Brain pericyte (primary cell): ENCODE results near the gene BCAS4.

Experiments used
- DNase-seq: peaks from one replicate; pipeline ENCODE4 v3.0.0-alpha.2; 2012; ENCODE audit warnings: low read depth, low spot score

The BCAS4 gene

GRCh38 chr20:50904067-50904570 lies 109.3 kb downstream of the BCAS4 start:
- DNase-seq: no peak

DNA sequence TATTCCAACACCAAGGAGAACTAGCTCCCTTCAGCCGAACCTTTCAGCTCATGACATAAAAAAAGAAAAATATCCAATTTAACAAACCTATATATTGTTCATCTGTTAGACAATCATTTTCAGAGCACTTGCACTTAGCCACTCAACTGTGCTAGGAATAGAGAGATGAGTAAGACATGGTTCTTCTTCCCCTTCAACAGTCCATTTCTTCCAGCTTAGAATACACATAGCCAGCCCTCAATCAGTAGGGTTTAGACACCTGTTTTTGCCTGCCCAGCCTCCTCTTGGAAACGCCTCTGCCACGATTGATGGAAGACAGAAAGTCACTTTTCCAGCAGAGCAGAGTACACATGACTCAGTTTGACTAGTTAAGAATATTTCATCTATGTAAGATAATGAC lies 114.6 kb downstream of the BCAS4 start:
- no peak for DNase-seq

- no peak for DNase-seq
These were observed 116.2 kb downstream of the BCAS4 start for GRCh38 chr20:50911030-50911429.

- DNase-seq: no peak
These were observed 116.9 kb downstream of the BCAS4 start for GRCh38 chr20:50911716-50912115.

DNA sequence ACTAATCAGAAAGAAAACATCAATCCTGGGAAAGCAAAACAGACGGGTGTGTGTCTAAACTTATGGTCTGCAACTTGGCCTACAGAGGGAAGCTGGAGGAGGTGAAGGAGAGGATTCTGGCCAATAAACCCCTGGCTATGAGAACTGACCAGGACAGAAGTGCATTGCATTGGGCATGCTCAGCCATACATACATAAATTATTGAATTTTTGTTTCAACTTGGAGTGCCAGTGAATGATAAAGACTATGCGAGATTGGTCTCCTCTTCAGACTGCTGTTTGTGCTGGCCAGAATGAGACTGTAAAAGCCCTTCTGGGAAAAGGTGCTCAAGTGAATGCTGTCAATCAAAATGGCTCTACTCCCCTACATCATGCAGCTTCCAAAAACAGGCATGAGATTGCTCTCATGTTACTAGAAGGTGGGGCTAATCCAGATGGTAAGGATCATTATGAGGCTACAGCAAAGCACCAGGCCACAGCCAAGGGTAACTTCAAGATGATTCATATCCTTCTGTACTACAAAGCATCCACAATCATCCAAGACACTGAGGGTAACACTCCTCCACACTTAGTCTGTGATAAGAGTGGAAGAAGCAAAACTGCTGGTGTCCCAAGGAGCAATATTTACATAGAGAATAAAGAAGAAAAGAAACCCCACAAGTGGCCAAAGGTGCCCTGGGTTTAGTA lies 119.0 kb downstream of the BCAS4 start:
- DNase-seq: no peak

DNA sequence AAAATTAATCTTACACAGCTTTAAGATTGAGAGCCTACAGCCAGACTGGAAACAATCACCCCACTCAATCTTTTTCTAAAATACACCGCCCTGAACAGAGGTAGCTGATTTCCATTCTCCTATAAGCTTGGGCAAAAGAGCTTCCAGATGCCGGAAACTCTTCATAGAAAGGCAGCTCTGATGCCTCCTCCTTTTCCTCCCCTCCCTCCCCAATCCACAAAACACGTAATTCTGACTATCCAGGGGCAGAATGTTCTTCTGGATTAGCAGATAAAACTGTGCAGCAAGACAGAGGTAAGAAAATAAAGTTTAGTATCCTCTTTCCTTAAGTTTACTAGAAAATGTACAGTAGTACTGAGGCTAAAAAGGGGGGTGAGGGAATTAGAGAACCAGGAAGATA lies 120.6 kb downstream of the BCAS4 start:
- no peak for DNase-seq

DNA sequence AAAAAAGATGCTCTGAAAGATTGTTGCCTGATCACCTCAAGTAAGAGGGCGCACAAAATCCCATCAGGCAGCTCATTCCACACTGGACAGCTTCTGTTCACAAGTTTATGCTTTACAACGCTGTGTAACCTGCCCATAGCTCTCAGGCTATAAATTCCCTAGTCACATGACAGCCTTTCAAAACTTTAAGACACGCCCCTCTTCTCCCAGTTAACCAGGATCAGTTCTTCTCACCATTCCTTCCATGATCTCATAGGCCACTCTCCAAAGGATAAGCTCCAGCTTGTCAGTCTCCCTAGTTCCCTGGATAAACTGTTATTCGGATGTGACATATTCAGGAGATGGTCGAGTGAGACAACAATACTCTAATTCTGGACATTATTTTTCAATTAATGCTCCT lies 121.4 kb downstream of the BCAS4 start:
- no peak for DNase-seq

GRCh38 chr20:50916934-50917333 lies 122.1 kb downstream of the BCAS4 start:
- no peak for DNase-seq

- no peak for DNase-seq
These were observed 123.5 kb downstream of the BCAS4 start for GRCh38 chr20:50918403-50918802.

- no peak for DNase-seq
These were observed 124.7 kb downstream of the BCAS4 start for GRCh38 chr20:50919567-50919966.

DNA sequence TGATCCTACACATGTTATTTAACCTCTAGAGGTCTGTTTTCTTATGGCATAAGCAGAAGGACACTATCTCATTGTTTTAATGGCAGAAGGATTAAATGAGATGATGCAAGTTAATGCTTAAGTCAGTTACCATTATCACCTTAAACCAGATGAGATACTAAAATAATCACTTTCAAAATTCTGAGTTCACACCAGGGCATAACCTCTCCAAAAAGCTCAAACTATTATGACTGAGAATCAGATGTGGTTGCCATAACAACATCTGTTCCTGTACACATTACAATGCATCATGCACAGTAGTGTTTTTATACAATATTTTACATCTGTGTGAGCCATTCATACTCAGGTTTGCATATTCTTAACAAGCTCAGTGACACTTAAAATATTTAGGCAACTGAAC lies 126.1 kb downstream of the BCAS4 start:
- no peak for DNase-seq

GRCh38 chr20:50921803-50922501 lies 127.1 kb downstream of the BCAS4 start:
- DNase-seq: no peak

DNA sequence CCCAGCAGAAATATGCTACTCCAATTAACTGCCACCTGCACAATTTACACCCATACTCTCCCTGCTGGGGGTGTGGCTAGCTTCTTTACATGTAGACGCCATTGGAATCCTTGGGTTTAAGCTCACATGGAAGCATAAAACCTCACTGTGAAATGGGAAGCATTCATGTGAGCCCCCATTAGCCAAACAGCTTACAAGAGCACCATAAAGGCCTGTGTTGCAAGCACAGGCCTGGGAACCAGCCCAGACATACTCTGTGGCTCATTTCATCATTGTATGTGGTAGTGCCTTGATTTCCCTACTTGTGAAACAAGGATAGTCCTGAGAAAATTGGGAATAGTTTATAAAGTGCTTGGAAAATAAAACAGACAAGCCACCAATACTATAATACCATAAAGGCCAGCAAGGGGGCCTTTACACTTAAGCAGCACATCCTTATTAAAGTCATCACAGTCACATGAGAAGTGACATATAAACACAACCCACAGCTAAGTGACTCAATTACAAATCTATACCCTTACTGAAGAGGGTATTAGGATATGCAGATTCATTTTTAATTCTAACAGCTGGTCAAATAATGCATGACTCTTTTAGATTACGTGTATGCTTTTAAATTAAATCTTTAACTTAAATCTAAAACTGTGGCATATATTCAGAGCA lies 129.5 kb downstream of the BCAS4 start:
- DNase-seq: no peak

DNA sequence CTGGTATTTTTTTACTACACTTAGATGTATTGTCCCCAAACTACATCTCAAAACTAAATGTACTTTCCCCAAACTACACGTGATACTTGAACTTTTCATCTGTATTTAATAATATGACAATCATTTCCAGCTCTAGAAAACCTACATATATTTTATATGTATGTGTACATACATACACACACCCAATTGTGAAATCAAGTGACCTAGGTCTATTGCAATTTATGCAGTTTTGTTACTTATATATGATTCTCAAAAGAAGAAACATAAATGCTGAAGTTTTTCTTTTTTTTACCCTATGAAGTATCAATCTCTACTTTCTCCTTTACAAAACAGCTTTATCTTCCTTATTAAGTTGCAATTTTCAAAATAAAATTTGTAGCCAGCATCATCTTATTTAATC lies 131.7 kb downstream of the BCAS4 start:
- DNase-seq: no peak
